NCI-H82 (cell line): Measurements from ENCODE around the gene SYNGAP1.

Experiments
- DNase-seq: peaks from one replicate; lab custom pipeline; 2025; lab: John Stamatoyannopoulos, UW

The SYNGAP1 gene

GRCh38 chr6:33404884-33405283 is 15.0 kb upstream of the SYNGAP1 start:
- DNase-seq, result no peak

GRCh38 chr6:33405386-33405940 is 14.4 kb upstream of the SYNGAP1 start:
- DNase-seq, result no peak

GRCh38 chr6:33406126-33406525 is 13.7 kb upstream of the SYNGAP1 start:
- DNase-seq, result no peak

- DNase-seq, result no peak
These were observed 12.6 kb upstream of the SYNGAP1 start for GRCh38 chr6:33407132-33407718.

GRCh38 chr6:33410050-33410710 is 9.7 kb upstream of the SYNGAP1 start:
- DNase-seq, result peak; percentile 100

- peak; percentile 89 for DNase-seq
These were observed 8.9 kb upstream of the SYNGAP1 start, which contains the start of gene PHF1 for GRCh38 chr6:33410711-33411631. TSS of gene PHF1 (plus strand) at chr6:33411014. CDS start at chr6:33412264, 1,250 bp downstream.

GRCh38 chr6:33411632-33412005 is 8.2 kb upstream of the SYNGAP1 start:
- DNase-seq, result peak; percentile 40

GRCh38 chr6:33412140-33413009 is 7.5 kb upstream of the SYNGAP1 start:
- no peak for DNase-seq

- DNase-seq, result no peak
These were observed 6.4 kb upstream of the SYNGAP1 start for GRCh38 chr6:33413241-33414120.

GRCh38 chr6:33414592-33415271 is 5.1 kb upstream of the SYNGAP1 start:
- DNase-seq, result peak; percentile 62

GRCh38 chr6:33415831-33416230 is 4.0 kb upstream of the SYNGAP1 start:
- DNase-seq, result no peak

GRCh38 chr6:33416386-33417127 is 3.3 kb upstream of the SYNGAP1 start:
- DNase-seq, result no peak

- DNase-seq, result no peak
These were observed 2.5 kb upstream of the SYNGAP1 start for GRCh38 chr6:33417128-33417902.

- DNase-seq, result peak; percentile 100
These were observed 1.8 kb upstream of the SYNGAP1 start, which contains the start of gene CUTA for GRCh38 chr6:33417903-33418689. TSS of gene CUTA (minus strand) at chr6:33418107. CDS start at chr6:33418000, 107 bp downstream.

GRCh38 chr6:33418690-33419291 is 1.1 kb upstream of the SYNGAP1 start:
- peak; percentile 58 for DNase-seq

- peak; percentile 93 for DNase-seq
These were observed 852 bp downstream of the SYNGAP1 start for GRCh38 chr6:33420491-33421343.
